Keratinocyte (primary cell): ENCODE measurements around the gene MFAP2. TPM values are rescaled to one million over a fixed set of nuclear protein-coding genes. Genes with fewer than 3 reads are reported as not detected.

Experiments used
- DNase-seq: peaks from one replicate; pipeline ENCODE4 v3.0.0-alpha.2; 2011; ENCODE audit warnings: low read depth, missing footprints, low spot score
- FAIRE-seq: peaks from 2 replicates; lab custom pipeline; 2011; peaks lifted over from hg19 to GRCh38; lab: Jason Lieb, UNC
- H2AFZ ChIP-seq: 2 replicates; pipeline ENCODE4 v1.6.0; 2012; ENCODE audit warnings: low read length, control low read depth, inconsistent platforms; ENCODE audit not compliant: control insufficient read depth
- H3K27ac ChIP-seq: 2 replicates; pipeline ENCODE4 v1.5.1; 2011; ENCODE audit warnings: low read length; ENCODE audit not compliant: control insufficient read depth, insufficient read depth
- H3K27me3 ChIP-seq: 3 replicates; pipeline ENCODE4 v1.6.0; 2011; ENCODE audit warnings: low read length; ENCODE audit not compliant: control insufficient read depth, insufficient read depth; ENCODE audit errors: extremely low read depth
- H3K36me3 ChIP-seq, 2 experiments: 2 replicates in 1 of 2; 3 replicates in 1 of 2; pipeline ENCODE4 v1.5.1; 2011; ENCODE audit warnings: low read length in 2 of 2, mild to moderate bottlenecking in 1 of 2; ENCODE audit not compliant: control insufficient read depth in 2 of 2, insufficient read depth in 2 of 2; ENCODE audit errors: extremely low read depth in 1 of 2
- H3K4me1 ChIP-seq: 3 replicates; pipeline ENCODE4 v1.5.1; 2011; ENCODE audit warnings: low read length; ENCODE audit not compliant: control insufficient read depth, insufficient read depth; ENCODE audit errors: extremely low read depth
- H3K4me2 ChIP-seq: 3 replicates; pipeline ENCODE4 v1.6.0; 2011; ENCODE audit warnings: low read depth, low read length; ENCODE audit not compliant: control insufficient read depth, insufficient read depth; ENCODE audit errors: extremely low read depth
- H3K4me3 ChIP-seq, 3 experiments: fragments of 200-600 bp in 1 of 3; sonication (generic) in 1 of 3; 2 replicates in 2 of 3; 3 replicates in 1 of 3; pipeline ENCODE4 v1.5.1; 2011 to 2016; ENCODE audit warnings: low read length in 3 of 3, mild to moderate bottlenecking in 3 of 3, control low read depth in 2 of 3, inconsistent platforms in 1 of 3, low read depth in 1 of 3, mixed read lengths in 1 of 3, mixed run types in 1 of 3, moderate library complexity in 1 of 3; ENCODE audit not compliant: control insufficient read depth in 2 of 3, insufficient read depth in 2 of 3; ENCODE audit errors: extremely low read depth in 1 of 3
- H3K79me2 ChIP-seq: 2 replicates; pipeline ENCODE4 v1.6.0; 2012; ENCODE audit warnings: low read length; ENCODE audit not compliant: control insufficient read depth, insufficient read depth
- H3K9ac ChIP-seq: 3 replicates; pipeline ENCODE4 v1.6.0; 2011; ENCODE audit warnings: low read length; ENCODE audit not compliant: control insufficient read depth, insufficient read depth; ENCODE audit errors: extremely low read depth
- H3K9me1 ChIP-seq: 3 replicates; pipeline ENCODE4 v1.6.0; 2011; ENCODE audit warnings: low read length; ENCODE audit not compliant: control insufficient read depth, insufficient read depth; ENCODE audit errors: extremely low read depth
- H3K9me3 ChIP-seq: 2 replicates; pipeline ENCODE4 v1.5.1; 2012; ENCODE audit warnings: low read depth, low read length; ENCODE audit not compliant: control insufficient read depth
- H4K20me1 ChIP-seq: 3 replicates; pipeline ENCODE4 v1.6.0; 2011; ENCODE audit warnings: low read length; ENCODE audit not compliant: control insufficient read depth, insufficient read depth; ENCODE audit errors: extremely low read depth
- EZH2 ChIP-seq: IDR thresholded peaks from one replicate; pipeline ENCODE4 v1.6.1; 2012; ENCODE audit warnings: inconsistent platforms, mild to moderate bottlenecking, low read length, moderate library complexity
- dilution Hi-C: fragments of 300-500 bp; cut with MboI; formaldehyde crosslinking; loops from one replicate; pipeline ENCODE4 v1.7.0; 2020; ENCODE audit warnings: low sequenced_read_pairs; ENCODE audit not compliant: extremely low pct_ligation_motif_present
- polyA plus RNA-seq, 5 experiments: library from polyadenylated mRNA; depleted of rRNA in 3 of 5; stranded (reverse) in 3 of 5; stranded (forward) in 1 of 5; unstranded in 1 of 5; fragments of >200 nt; gene quantifications; 1 replicate in 1 of 5; 2 replicates in 3 of 5; 3 replicates in 1 of 5; pipeline versions ENCODE4 v1.2.1 to v1.2.3, GENCODE V29; 2011 to 2012; ENCODE audit warnings: missing spikeins in 2 of 5, low read depth in 1 of 5, low replicate concordance in 1 of 5
- TF ChIP-seq, protein P1 (sequence below), 3 experiments: IDR thresholded peaks in 1 of 3; conservative IDR thresholded peaks in 1 of 3; optimal IDR thresholded peaks in 1 of 3; 2 replicates in 2 of 3; 3 replicates in 1 of 3; pipeline versions ENCODE3 to v1.5.1; 2011; ENCODE audit warnings: low read length in 3 of 3, mild to moderate bottlenecking in 3 of 3, moderate library complexity in 2 of 3, control low read depth in 1 of 3, inconsistent platforms in 1 of 3; ENCODE audit not compliant: insufficient read depth in 2 of 3; ENCODE audit errors: extremely low read depth in 1 of 3

Gene MFAP2
- polyA plus RNA-seq, 1 donor (not counting 4 experiments of a cell fraction or from before 2014, with no cell fraction given): 34.6 TPM

DNA sequence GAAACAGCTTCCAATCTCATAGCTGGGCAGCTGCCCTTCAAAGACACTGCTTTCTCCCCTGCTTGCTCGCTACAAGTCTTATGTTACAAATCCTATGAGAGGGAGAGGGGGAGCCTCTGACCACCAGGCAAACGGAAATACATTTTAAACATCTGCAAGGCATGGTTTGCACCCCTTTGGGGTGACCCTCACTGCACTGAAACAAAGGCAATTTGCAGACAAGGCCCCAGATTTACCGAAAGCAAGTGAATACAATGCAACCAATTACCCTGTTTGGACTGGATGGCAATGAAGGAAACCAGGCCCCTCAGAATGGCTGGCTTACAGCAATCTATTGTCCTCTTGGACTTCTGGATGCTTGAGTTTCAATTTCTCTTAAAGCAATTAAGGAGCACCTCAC is 43.2 kb upstream of the MFAP2 start:
- no peak for FAIRE-seq
- no peaks in the 10 kb centered on the region for H4K20me1 ChIP-seq
- no peaks in the 10 kb centered on the region for H3K9me1 ChIP-seq
- dilution Hi-C loops: no loop called here
- H3K27me3 ChIP-seq: no peaks in the 10 kb centered on the region
- H3K4me2 ChIP-seq: no peak overlapping the region
- no peak for TF ChIP-seq EZH2
- DNase-seq: no peak
- H3K9me3 ChIP-seq: no peaks in the 10 kb centered on the region
- H3K4me3 ChIP-seq: no peak overlapping the region
- H3K79me2 ChIP-seq: no peaks in the 10 kb centered on the region
- no peaks in the 10 kb centered on the region for H3K4me1 ChIP-seq
- H3K9ac ChIP-seq: no peak overlapping the region
- no peak overlapping the region for H2AFZ ChIP-seq
- no peak overlapping the region for H3K27ac ChIP-seq
- H3K36me3 ChIP-seq: peaks cover 38 to 59% of the 10 kb centered on the region in 2 experiments

DNA sequence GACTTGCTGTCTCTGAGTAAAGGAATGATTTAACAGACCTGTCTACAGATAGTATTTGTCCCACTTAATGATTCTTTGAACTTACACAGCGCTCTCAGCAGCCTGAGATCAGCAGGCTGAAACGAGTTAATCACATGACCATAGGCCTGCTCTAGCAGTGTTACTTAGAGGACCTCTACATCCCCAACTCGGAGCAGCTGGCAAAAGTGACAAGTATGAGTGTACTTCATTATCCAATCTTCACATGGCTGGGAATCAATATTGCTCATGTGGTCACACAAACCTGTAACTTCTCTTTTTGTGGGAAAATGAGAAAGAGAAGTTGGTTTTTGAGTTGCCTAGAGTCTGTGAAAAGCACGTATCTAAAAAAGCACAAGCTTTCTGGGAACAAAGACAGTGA is 42.7 kb upstream of the MFAP2 start:
- Histone ChIP-seq H3K9me1 (no peaks in the 10 kb centered on the region), H3K4me2 (no peak overlapping the region), H3K27ac (no peak overlapping the region), H3K9me3 (no peaks in the 10 kb centered on the region), H3K4me3 (no peak overlapping the region), H3K27me3 (no peaks in the 10 kb centered on the region), H3K36me3 (peaks cover 40 to 61% of the 10 kb centered on the region in 2 experiments), H4K20me1 (no peaks in the 10 kb centered on the region), H3K4me1 (no peaks in the 10 kb centered on the region), H3K9ac (no peak overlapping the region), H2AFZ (no peak overlapping the region), H3K79me2 (no peaks in the 10 kb centered on the region)
- TF ChIP-seq EZH2: no peak
- TF ChIP-seq, protein P1, sequence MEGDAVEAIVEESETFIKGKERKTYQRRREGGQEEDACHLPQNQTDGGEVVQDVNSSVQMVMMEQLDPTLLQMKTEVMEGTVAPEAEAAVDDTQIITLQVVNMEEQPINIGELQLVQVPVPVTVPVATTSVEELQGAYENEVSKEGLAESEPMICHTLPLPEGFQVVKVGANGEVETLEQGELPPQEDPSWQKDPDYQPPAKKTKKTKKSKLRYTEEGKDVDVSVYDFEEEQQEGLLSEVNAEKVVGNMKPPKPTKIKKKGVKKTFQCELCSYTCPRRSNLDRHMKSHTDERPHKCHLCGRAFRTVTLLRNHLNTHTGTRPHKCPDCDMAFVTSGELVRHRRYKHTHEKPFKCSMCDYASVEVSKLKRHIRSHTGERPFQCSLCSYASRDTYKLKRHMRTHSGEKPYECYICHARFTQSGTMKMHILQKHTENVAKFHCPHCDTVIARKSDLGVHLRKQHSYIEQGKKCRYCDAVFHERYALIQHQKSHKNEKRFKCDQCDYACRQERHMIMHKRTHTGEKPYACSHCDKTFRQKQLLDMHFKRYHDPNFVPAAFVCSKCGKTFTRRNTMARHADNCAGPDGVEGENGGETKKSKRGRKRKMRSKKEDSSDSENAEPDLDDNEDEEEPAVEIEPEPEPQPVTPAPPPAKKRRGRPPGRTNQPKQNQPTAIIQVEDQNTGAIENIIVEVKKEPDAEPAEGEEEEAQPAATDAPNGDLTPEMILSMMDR (optimal IDR thresholded peaks at IDR 0.05 in 1 of 3, IDR thresholded peaks at IDR 0.05 in 1 of 3, conservative IDR thresholded peaks at IDR 0.05 in 1 of 3; ENCODE audit: extremely low read depth in 1 of 3, insufficient read depth in 2 of 3, low read length in 3 of 3): no peak
- FAIRE-seq (no peak), DNase-seq (no peak)
- dilution Hi-C loops: no loop called here

DNA sequence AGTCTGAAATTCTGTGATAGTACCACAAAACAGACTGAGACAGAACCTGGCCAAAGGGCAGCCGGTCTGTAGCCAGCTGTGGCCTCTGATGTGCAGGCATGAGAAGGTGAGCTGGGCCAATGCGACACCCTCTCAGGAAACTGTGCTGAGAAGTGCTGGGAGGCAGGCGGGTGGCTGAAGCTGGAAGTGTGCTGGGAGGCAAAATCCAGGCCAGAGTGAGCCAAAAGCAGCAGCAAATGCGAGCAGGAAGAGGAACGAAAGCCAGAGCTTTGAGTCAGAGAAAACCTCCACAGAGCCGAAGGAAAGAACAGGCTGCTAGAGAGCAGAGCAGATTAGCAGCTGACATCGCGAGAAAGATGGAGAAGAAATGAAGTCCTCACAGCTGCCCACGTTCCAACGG is 41.5 kb upstream of the MFAP2 start:
- Histone ChIP-seq H3K27ac (no peak overlapping the region), H4K20me1 (no peaks in the 10 kb centered on the region), H2AFZ (no peak overlapping the region), H3K4me3 (no peak overlapping the region), H3K9me1 (no peaks in the 10 kb centered on the region), H3K79me2 (no peaks in the 10 kb centered on the region), H3K4me1 (no peaks in the 10 kb centered on the region), H3K4me2 (no peak overlapping the region), H3K9me3 (no peaks in the 10 kb centered on the region), H3K36me3 (peaks cover 34 to 49% of the 10 kb centered on the region in 2 experiments), H3K9ac (no peak overlapping the region), H3K27me3 (no peaks in the 10 kb centered on the region)
- dilution Hi-C loops: no loop called here
- no peak for TF ChIP-seq EZH2
- TF ChIP-seq, protein P1 (optimal IDR thresholded peaks at IDR 0.05 in 1 of 3, IDR thresholded peaks at IDR 0.05 in 1 of 3, conservative IDR thresholded peaks at IDR 0.05 in 1 of 3; ENCODE audit: extremely low read depth in 1 of 3, insufficient read depth in 2 of 3, low read length in 3 of 3): no peak
- FAIRE-seq (no peak), DNase-seq (no peak)
